ENCODE measurements around the gene MEF2A.

GRCh38 chr15:99736702-99737101 lies 170.9 kb downstream of the MEF2A start:
- TF ChIP-seq TAF1 (IDR thresholded peaks at IDR 0.05; ENCODE audit: borderline replicate concordance, low read depth, low read length): no peak
- TF ChIP-seq POLR2AphosphoS5 (IDR thresholded peaks at IDR 0.05; ENCODE audit: low read depth, low read length): no peak
- TF ChIP-seq POLR2A (IDR thresholded peaks at IDR 0.05; ENCODE audit: low read depth, low read length): no peak
